Epithelial cell of proximal tubule (primary cell): ENCODE measurements around the gene WDR76. TPM values are rescaled to one million over a fixed set of nuclear protein-coding genes. Genes with fewer than 3 reads are reported as not detected.
A peak's percentile ranks its signal among the peaks of the same experiment; 100 is the strongest.

Experiments
- DNase-seq: peaks from one replicate; pipeline ENCODE4 v3.0.0-alpha.2; 2011; ENCODE audit warnings: low read depth
- H3K4me3 ChIP-seq: 2 replicates; pipeline ENCODE4 v1.5.1; 2011; ENCODE audit warnings: low read depth, mild to moderate bottlenecking, low read length
- CTCF ChIP-seq: conservative IDR thresholded peaks from 2 replicates; pipeline ENCODE4 v1.5.1; 2012; ENCODE audit warnings: low read depth, mild to moderate bottlenecking, low read length
- total RNA-seq: library from RNA; depleted of rRNA; stranded (reverse); fragments of >200 nt; gene quantifications from 2 replicates; pipeline ENCODE4 v1.2.3, GENCODE V29; 2015

Gene WDR76
- total RNA-seq, 1 donor from 2014 or later = 20.7 TPM

GRCh38 chr15:43903864-43904290 is 77.1 kb downstream of the WDR76 start:
- DNase-seq = no peak
- no peak overlapping the region for H3K4me3 ChIP-seq

GRCh38 chr15:43905755-43906154 is 79.0 kb downstream of the WDR76 start:
- no peak for TF ChIP-seq CTCF
- no peak overlapping the region for H3K4me3 ChIP-seq
- no peak for DNase-seq

More at GRCh38 chr15:43903864-43904290, 77.1 kb downstream of the WDR76 start:
- TF ChIP-seq CTCF = peak; percentile 85

DNA sequence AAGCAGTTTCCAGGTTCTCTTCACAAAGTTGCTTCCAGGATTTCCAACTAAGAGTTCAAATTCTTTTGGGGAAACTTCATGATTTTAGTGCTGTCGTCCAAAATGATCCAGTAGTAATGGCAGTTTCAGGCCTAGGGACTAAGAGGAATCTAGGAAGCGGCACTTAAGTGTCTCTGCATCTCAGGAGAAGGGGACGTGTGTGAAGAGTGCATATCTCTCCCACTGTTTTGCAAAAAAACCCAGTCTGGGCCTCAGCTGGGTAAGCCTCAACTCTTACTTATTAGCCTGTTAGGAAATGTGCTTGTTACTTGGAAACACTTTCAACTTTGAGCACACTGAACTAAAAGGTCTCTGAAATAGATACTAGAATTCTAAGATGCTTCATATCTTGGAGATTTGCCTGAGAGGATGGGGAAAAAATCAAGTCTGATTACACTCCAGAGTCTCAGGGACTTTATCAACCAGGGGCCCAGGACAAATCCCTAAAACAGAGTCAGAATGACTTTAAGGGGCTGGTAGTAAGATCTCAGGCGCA is 81.8 kb downstream of the WDR76 start:
- DNase-seq = no peak
- no peak for TF ChIP-seq CTCF

DNA sequence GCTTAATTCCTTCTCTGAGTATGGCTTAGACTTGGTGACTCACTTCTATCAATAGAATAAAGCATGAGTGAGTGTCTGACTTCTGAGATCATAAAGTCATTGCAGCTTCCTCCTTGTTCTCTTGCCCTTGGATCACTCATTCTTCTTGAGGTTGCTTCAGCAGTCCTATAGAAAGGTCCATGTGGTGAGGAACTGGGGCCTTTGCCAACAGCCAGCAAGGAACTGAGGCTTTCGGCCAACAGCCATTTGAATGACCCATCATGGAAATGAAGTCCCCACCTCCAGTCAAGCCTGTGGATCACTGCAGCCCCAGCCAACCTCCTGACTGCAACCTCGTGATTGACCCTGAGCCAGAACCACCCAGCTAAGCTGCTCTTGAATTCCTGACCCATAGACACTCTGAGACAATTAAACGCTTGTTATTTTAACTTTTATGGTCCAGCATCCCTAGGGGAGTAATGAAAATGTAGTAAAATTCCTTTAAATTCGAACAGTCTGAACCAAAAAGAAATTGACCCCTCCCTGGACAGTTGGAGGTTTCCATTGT is 84.5 kb downstream of the WDR76 start:
- peak; percentile 75 for DNase-seq

More for the DNA sequence above, 81.8 kb downstream of the WDR76 start:
- no peak overlapping the region for H3K4me3 ChIP-seq

DNA sequence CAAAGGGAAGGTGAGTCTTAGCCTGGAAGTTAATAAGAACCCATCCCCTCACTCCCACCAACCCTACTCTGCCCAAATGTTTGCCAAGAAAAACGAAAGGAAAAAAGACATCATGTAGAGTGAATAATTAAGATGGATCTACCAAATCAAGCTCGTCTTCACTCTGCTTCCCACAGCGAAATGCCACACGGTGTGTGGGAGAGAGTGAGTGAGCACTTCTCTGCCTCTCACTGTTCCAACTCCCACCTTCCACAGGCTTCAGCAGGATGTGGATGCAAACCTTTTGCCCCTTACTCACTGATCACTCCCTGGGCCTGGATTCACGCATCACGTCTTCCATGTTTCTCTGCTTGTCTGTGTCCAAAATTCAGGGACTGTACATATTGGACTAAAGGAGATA is 85.4 kb downstream of the WDR76 start:
- no peak for TF ChIP-seq CTCF
- DNase-seq = no peak
- no peak overlapping the region for H3K4me3 ChIP-seq

More for the DNA sequence above, 84.5 kb downstream of the WDR76 start:
- no peak overlapping the region for H3K4me3 ChIP-seq
- no peak for TF ChIP-seq CTCF

- DNase-seq = peak; percentile 96
- no peak for TF ChIP-seq CTCF
- H3K4me3 ChIP-seq = no peak overlapping the region
These were observed 86.4 kb downstream of the WDR76 start for GRCh38 chr15:43913026-43913780.
